Uterus (tissue), 2 donors: ENCODE results near the gene SYCE3.

Source experiments
- CTCF ChIP-seq, 4 experiments: fragments of 200-600 bp in 2 of 4; fragments of 450-650 bp in 2 of 4; sonication (generic) in 2 of 4; IDR thresholded peaks; one replicate each; pipeline ENCODE4 v1.5.1; 2016 to 2019; ENCODE audit warnings: antibody characterized with exemption in 4 of 4, mild to moderate bottlenecking in 2 of 4, moderate library complexity in 1 of 4
- POLR2A ChIP-seq, 2 donors: fragments of 450-650 bp; IDR thresholded peaks; one replicate each; pipeline ENCODE4 v1.6.1; 2016; ENCODE audit warnings: antibody characterized with exemption in 2 of 2, mild to moderate bottlenecking in 1 of 2, moderate library complexity in 1 of 2

GRCh38 chr22:50581031-50581949, 18.6 kb upstream of the SYCE3 start:
- TF ChIP-seq CTCF (IDR thresholded peaks at IDR 0.05) (no peak), POLR2A (IDR thresholded peaks at IDR 0.05) (no peak)
